Measurements from ENCODE around the gene DCUN1D2. TPM values are rescaled to one million over a fixed set of nuclear protein-coding genes. Genes with fewer than 3 reads are reported as not detected.
A peak's percentile ranks its signal among the peaks of the same experiment; 100 is the strongest.
"Not testable (repeated sequence)": the region's sequence is repeated elsewhere in the genome, so short reads cannot be mapped to it uniquely, and the experiment has no call there.

The DCUN1D2 gene
- total RNA-seq, 1 experiment from 2014 or later, result 9.6 TPM

DNA sequence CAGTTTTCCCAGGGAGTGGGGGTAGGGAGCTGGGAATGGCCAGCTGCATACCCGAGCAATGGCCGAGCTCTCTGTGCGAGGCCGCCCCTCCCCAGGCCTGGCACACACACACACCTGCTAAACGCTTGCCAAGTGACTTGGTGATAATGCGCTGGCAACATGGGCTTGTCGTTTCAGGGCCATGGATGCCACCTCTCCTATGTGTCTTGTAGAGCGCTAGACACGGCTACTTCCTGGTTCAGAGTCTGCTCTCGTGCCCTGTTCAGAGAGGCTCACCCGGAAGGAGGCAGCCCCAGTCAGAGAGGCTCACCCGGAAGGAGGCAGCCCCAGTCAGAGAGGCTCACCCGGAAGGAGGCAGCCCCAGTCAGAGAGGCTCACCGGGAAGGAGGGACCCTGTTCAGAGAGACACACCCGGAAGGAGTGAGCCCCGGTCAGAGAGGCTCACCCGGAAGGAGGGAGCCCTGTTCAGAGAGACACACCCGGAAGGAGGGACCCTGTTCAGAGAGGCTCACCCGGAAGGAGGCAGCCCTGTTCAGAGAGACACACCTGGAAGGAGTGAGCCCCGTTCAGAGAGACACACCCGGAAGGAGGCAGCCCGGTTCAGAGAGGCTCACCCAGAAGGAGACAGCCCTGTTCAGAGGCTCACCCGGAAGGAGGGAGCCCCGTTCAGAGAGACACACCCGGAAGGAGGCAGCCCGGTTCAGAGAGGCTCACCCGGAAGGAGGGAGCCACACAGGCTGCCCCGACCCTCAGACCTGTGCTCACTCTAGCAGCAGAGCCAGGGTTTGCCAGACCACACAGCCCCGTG lies 41.4 kb downstream of the DCUN1D2 start:
- DNase-seq (ENCODE audit: low read depth), result peak; percentile 99

- no peak for DNase-seq (ENCODE audit: low read depth)
Observed at GRCh38 chr13:113448545-113448884, 42.0 kb downstream of the DCUN1D2 start.

GRCh38 chr13:113447596-113447995 lies 42.9 kb downstream of the DCUN1D2 start:
- DNase-seq (ENCODE audit: low read depth), result no peak

DNA sequence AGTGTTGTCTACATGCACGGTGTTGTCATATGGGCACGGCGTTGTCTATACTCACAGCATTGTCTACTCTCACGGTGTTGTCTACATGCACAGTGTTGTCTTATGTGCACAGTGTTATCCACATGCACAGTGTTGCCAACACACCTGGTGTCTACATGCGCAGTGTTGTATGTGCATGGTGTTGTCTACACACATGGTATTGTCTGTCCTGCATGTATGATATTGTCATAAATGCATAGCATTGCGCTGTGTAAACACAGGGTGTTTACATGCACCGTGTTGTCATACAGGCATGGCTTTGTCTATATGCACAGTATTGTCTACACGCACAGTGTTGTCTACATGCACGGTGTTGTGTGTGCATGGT lies 44.0 kb downstream of the DCUN1D2 start:
- DNase-seq (ENCODE audit: low read depth), result no peak

- DNase-seq (ENCODE audit: low read depth), result no peak
Observed at GRCh38 chr13:113445791-113446487, 44.6 kb downstream of the DCUN1D2 start.

- DNase-seq (ENCODE audit: low read depth), result no peak
Observed at GRCh38 chr13:113443991-113444390, 46.5 kb downstream of the DCUN1D2 start.

DNA sequence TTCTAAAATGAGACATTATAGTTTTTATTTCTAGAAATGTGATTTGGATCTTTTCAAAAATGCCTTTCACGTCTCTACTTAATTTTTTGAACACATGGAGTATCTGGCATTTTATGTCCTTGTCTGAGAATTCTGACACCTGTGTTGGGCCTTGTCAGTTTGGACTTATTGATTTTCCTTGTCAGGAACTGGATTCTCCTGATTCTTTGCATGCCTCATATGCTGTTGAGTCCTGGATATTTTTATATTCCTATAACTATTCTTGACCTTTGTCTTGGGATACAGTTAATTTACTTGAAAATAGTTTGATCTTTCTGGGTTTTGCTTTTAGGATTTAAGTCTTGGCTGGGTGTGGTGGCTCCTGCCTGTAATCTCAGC lies 47.5 kb downstream of the DCUN1D2 start:
- DNase-seq (ENCODE audit: low read depth), result no peak

DNA sequence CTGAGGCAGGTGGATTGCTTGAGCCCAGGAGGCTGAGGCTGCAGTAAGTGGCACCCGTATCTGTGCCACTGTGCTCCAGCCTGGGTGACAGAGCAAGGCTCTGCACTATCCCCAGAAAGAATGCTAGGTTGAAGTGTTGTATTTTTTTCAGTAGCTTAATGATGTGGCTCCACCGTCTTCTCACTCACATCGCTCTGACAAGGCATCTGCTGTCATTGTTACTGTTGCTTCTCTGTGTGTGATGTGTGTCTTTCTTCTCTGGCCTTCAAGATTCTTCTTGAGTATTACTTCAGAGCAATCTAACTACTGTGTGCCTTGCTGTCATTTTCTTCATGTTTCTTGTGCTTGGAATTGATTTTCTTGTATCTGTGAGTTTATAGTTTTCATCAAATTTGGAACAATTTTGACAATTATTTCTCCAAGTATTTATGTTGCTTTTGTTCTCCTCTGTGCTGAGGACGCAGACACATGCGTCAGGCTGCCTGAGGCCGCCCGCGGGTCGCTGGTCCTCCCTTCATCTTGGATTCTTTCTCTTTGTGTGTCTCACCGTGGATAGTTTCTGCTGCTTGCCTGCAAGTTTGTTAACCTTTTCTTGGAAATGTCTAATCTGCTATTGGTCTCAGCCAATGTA lies 48.0 kb downstream of the DCUN1D2 start:
- DNase-seq (ENCODE audit: low read depth), result no peak

DNA sequence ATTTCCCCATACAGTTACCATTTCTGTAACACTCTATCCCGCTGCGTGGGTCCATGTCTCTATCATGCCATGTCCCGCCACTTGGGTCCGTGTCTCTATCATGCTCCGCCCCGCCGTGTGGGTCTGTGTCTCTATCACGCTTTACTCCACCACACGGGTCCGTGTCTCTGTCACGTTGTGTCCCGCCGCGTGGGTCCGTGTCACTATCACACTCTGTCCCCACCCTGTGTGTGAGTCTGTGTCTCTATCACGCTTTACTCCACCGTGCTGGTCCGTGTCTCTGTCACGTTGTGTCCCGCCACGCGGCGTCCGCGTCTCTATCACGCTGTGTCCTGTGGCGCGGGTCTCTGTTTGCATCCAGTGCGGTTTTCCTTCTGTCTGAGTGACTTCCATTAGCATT lies 48.9 kb downstream of the DCUN1D2 start:
- DNase-seq (ENCODE audit: low read depth), result no peak

DNA sequence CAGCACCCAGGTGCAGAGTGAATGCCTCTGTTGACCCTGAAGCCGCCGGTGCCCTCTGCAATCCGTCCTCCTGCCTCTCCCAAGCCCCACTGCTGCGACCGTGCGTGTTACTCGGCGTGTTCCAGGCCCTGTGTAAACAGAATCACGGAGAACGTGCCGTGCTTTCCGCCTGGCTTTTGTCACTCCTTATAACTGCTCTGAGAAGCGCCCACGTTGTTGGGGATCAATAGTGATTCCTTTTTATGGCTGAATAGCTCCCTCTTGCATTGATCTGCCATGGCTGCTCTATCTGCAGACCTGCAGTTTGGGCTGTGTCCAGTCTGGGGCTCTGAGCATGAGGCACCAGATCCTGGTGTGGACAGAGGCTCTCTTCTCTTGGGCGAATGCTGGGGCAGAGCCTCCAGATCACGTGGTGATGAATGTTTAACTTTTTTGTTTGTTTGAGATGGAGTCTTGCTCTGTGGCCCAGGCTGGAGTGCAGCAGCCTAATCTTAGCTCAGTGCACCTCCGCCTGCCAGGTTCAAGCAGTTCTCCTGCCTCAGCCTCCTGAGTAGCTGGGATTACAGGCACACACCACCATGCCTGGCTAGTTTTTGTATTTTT lies 53.0 kb downstream of the DCUN1D2 start:
- DNase-seq (ENCODE audit: low read depth), result no peak

DNA sequence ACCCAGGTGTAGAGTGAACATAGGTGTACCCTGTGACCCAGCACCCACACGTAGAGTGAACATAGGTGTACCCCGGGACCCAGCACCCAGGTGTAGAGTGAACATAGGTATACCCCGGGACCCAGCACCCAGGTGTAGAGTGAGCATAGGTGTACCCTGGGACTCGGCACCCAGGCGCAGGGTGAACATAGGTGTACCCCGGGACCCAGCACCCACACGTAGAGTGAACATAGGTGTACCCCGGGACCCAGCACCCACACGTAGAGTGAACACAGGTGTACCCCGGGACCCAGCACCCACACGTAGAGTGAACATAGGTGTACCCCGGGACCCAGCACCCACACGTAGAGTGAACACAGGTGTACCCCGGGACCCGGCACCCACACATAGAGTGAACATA lies 53.6 kb downstream of the DCUN1D2 start:
- DNase-seq (ENCODE audit: low read depth), result not testable (repeated sequence)

- DNase-seq (ENCODE audit: low read depth), result not testable (repeated sequence)
Observed at GRCh38 chr13:113435907-113436306, 54.6 kb downstream of the DCUN1D2 start.

- DNase-seq (ENCODE audit: low read depth), result no peak
Observed at GRCh38 chr13:113433391-113433916, 57.1 kb downstream of the DCUN1D2 start.

DNA sequence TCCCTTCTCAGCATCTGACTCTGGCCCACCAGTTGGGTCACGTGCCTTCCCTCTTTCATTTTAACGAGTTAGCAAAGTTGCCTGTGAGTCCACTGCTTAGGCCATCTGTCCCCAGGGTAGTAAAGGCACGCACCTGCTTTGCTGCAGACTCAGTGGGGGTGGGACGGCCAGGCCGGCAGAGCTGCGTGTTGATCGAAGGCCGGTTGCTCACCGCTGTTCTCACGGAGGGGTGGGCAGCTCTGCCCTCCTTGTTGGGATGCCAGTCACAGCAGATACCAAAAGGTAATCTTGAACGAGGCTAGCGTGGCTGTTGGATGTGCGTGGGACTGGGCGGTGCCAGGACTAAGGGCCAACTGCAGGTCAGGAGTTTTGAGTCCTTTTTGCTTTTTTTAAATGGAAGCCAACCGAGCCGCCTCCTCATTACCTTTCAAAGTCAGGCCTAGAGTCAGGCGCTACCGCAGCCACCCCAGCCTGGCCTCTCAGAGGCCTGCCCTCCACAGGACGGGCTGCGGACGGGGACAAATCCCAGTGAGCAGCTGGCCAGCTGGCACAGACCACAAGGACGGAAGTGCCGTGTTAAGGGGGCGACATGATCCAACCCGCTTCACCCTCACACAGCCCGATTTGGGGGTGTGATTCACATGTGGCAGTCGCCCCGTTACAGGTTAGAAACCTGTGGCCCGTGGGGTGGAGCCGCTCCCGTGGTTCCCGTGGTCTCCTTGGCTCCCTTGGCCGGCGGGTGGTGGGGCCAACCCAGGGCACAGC lies 57.8 kb downstream of the DCUN1D2 start:
- DNase-seq (ENCODE audit: low read depth), result no peak

- no peak for DNase-seq (ENCODE audit: low read depth)
Observed at GRCh38 chr13:113431171-113431570, 59.3 kb downstream of the DCUN1D2 start.

DNA sequence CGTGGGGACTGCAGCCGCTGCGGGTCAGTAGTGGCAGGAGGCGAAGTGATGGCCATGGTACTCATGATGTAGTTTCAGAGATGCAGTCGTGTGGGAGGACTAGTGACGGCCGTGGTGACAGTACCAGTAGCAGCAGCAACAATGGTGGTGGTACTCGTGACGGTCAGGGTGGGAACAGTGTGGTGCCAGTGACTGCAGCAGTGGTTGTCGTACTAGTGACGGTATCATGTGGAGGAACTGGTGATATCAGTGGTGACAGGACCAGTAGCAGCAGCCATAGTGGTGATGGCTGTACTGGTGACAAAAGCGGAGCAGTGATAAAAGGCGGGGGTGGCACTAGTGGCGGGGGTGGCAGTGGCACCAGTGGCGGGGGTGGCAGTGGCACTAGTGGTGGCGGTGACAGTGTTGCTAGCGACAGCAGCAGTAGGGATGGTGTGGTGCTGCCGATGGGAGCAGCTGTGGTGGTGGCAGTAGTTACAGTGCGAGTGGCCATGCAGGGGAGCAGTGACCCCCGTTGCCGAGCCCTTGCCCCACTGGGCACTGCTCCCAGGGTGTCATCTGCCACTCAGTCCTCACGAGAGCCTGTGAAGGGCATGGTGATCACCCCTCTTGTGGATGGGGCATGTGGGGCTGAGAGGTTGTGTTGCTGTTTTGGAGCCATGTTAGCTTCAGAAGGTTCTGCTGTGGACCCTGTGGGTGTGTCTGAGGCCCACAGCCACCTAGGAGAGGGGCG lies 60.0 kb downstream of the DCUN1D2 start:
- DNase-seq (ENCODE audit: low read depth), result no peak

DNA sequence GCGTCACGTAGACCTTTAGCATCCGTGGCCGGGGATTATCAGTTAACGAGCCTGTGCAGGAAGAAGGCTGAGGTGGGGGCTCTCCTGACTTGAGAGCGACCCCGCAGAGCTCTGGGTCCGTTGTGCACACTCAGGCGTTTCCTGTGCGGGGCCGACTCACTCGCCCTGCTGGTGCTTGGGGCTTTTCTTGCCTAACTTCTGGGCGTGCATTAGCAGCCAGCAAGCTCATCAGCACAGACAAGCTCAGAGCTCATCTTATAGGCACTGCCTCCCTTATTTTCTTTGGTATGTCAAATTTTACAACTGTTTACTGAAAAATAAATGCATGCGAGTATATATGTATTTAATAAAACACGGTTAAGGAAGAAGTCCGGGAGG lies 60.9 kb downstream of the DCUN1D2 start:
- no peak for DNase-seq (ENCODE audit: low read depth)

GRCh38 chr13:113428871-113429607 lies 61.5 kb downstream of the DCUN1D2 start:
- DNase-seq (ENCODE audit: low read depth), result no peak

DNA sequence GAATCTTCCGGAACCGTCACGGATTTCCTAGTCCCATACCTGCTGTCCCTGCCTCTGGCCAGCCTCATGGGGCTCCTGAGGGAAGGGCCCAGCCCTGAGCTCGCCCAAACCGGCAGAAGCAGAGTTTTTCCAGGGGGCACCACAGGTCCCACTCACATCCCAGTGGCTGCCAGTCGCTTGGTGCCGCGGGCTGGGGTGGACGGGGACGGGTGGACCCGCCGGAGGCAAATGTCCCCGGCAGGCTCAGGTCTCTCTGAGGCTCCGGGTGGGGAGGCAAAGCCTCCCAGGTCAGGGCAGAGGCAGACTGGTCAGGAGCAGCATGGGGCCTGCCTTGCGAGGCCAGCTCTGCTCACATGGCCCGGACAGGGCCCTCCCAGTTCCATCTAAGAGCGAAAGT lies 62.0 kb downstream of the DCUN1D2 start:
- no peak for DNase-seq (ENCODE audit: low read depth)
